ENCODE data around the gene HBA1. TPM values are rescaled to one million over a fixed set of nuclear protein-coding genes. Genes with fewer than 3 reads are reported as not detected.
"Not testable (repeated sequence)": the region's sequence is repeated elsewhere in the genome, so short reads cannot be mapped to it uniquely, and the experiment has no call there.

Gene HBA1
- total and polyA plus RNA-seq, 5 donors = 4.8 to 130 (median 53.4) TPM

- Histone ChIP-seq H3K27me3 (ENCODE audit: control insufficient read depth, insufficient read depth) (no peaks in the 10 kb centered on the region), H3K27ac (ENCODE audit: low read length) (no peak overlapping the region), H3K4me1 (ENCODE audit: control insufficient read depth, insufficient read depth, low read length) (peaks cover 1% of the 10 kb centered on the region), H3K4me3 (ENCODE audit: low read length) (no peak overlapping the region), H3K9me3 (ENCODE audit: control insufficient read depth, low read length) (no peaks in the 10 kb centered on the region)
- WGBS = 63% methylated on average over 18 of the region's 18 CpGs
- ATAC-seq (no peak), DNase-seq (no peak)
- intact Hi-C loops (cut with DNase I) = no loop called here
Observed at GRCh38 chr16:160691-161190, 15.7 kb upstream of the HBA1 start.

- Histone ChIP-seq H3K27ac (ENCODE audit: low read length) (no peak overlapping the region), H3K27me3 (ENCODE audit: control insufficient read depth, insufficient read depth) (no peaks in the 10 kb centered on the region), H3K9me3 (ENCODE audit: control insufficient read depth, low read length) (no peaks in the 10 kb centered on the region), H3K4me3 (ENCODE audit: low read length) (no peak overlapping the region), H3K4me1 (ENCODE audit: control insufficient read depth, insufficient read depth, low read length) (peaks cover 2% of the 10 kb centered on the region)
- ATAC-seq = no peak
- no peak for DNase-seq
- WGBS = 85% methylated on average over 13 of the region's 13 CpGs
- intact Hi-C loops (cut with DNase I) = no loop called here
Observed at GRCh38 chr16:162271-162991, 14.0 kb upstream of the HBA1 start.

- H3K27me3 ChIP-seq (ENCODE audit: control insufficient read depth, insufficient read depth); H3K4me3 ChIP-seq (ENCODE audit: low read length); H3K4me1 ChIP-seq (ENCODE audit: control insufficient read depth, insufficient read depth, low read length); ATAC-seq; H3K9me3 ChIP-seq (ENCODE audit: control insufficient read depth, low read length); intact Hi-C loops (cut with DNase I); H3K27ac ChIP-seq (ENCODE audit: low read length): not testable (repeated sequence)
- peak in 1 of 3 donors; percentile 23 for DNase-seq
- WGBS = 86% methylated on average over 10 of the region's 10 CpGs
Observed at GRCh38 chr16:163139-163538, 13.3 kb upstream of the HBA1 start.

- DNase-seq; intact Hi-C loops (cut with DNase I); H3K4me1 ChIP-seq (ENCODE audit: control insufficient read depth, insufficient read depth, low read length); H3K9me3 ChIP-seq (ENCODE audit: control insufficient read depth, low read length); H3K27me3 ChIP-seq (ENCODE audit: control insufficient read depth, insufficient read depth); H3K27ac ChIP-seq (ENCODE audit: low read length); H3K4me3 ChIP-seq (ENCODE audit: low read length): not testable (repeated sequence)
- WGBS = 23% methylated on average over 2 of the region's 3 CpGs
- peak; percentile 18 to 22 for ATAC-seq
Observed at GRCh38 chr16:163696-164095, 12.8 kb upstream of the HBA1 start.

- H3K9me3 ChIP-seq (ENCODE audit: control insufficient read depth, low read length); DNase-seq; H3K4me1 ChIP-seq (ENCODE audit: control insufficient read depth, insufficient read depth, low read length); H3K27ac ChIP-seq (ENCODE audit: low read length); intact Hi-C loops (cut with DNase I); H3K27me3 ChIP-seq (ENCODE audit: control insufficient read depth, insufficient read depth); H3K4me3 ChIP-seq (ENCODE audit: low read length): not testable (repeated sequence)
- peak; percentile 22 to 36 for ATAC-seq
- WGBS = 0% methylated on average over 11 of the region's 80 CpGs
Observed at GRCh38 chr16:164134-164823, 12.2 kb upstream of the HBA1 start.

- peak in 1 of 3 donors; percentile 21 for DNase-seq
- Histone ChIP-seq H3K27me3 (ENCODE audit: control insufficient read depth, insufficient read depth) (no peaks in the 10 kb centered on the region), H3K9me3 (ENCODE audit: control insufficient read depth, low read length) (no peaks in the 10 kb centered on the region), H3K4me3 (ENCODE audit: low read length) (peak overlapping the region; percentile 1), H3K4me1 (ENCODE audit: control insufficient read depth, insufficient read depth, low read length) (peaks cover 2% of the 10 kb centered on the region), H3K27ac (ENCODE audit: low read length) (no peak overlapping the region)
- intact Hi-C loops (cut with DNase I) = no loop called here
- ATAC-seq = peak; percentile 33 to 37
- WGBS = 3% methylated on average over 46 of the region's 77 CpGs
Observed at GRCh38 chr16:164827-165538, 11.5 kb upstream of the HBA1 start.

GRCh38 chr16:165539-166374 is 10.7 kb upstream of the HBA1 start, which contains the start of gene HBM:
TSS of gene HBM (plus strand) at chr16:165978. CDS start at chr16:165998, 20 bp downstream.
- DNase-seq (peak in 1 of 3 donors; percentile 24), ATAC-seq (no peak)
- Histone ChIP-seq H3K4me3 (ENCODE audit: low read length) (peak within 1 kb of the TSS; percentile 1), H3K27ac (ENCODE audit: low read length) (no peak within 1 kb of the TSS), H3K27me3 (ENCODE audit: control insufficient read depth, insufficient read depth) (no peaks in the 10 kb centered on the region), H3K4me1 (ENCODE audit: control insufficient read depth, insufficient read depth, low read length) (peaks cover 2% of the 10 kb centered on the region), H3K9me3 (ENCODE audit: control insufficient read depth, low read length) (no peaks in the 10 kb centered on the region)
- 3% methylated on average over 75 of the region's 75 CpGs for WGBS
- intact Hi-C loops (cut with DNase I) = no loop called here

- no peak for ATAC-seq
- peak in 1 of 3 donors; percentile 36 for DNase-seq
- Histone ChIP-seq H3K4me3 (ENCODE audit: low read length) (no peak overlapping the region), H3K27ac (ENCODE audit: low read length) (no peak overlapping the region), H3K9me3 (ENCODE audit: control insufficient read depth, low read length) (no peaks in the 10 kb centered on the region), H3K27me3 (ENCODE audit: control insufficient read depth, insufficient read depth) (no peaks in the 10 kb centered on the region), H3K4me1 (ENCODE audit: control insufficient read depth, insufficient read depth, low read length) (peaks cover 2% of the 10 kb centered on the region)
- intact Hi-C loops (cut with DNase I) = no loop called here
- WGBS = 3% methylated on average over 45 of the region's 45 CpGs
Observed at GRCh38 chr16:166375-167121, 9.9 kb upstream of the HBA1 start.

- intact Hi-C loops (cut with DNase I) = no loop called here
- H3K27me3 ChIP-seq (ENCODE audit: control insufficient read depth, insufficient read depth) = no peaks in the 10 kb centered on the region
- DNase-seq (peak in 1 of 3 donors; percentile 10), ATAC-seq (no peak)
- no peaks in the 10 kb centered on the region for H3K9me3 ChIP-seq (ENCODE audit: control insufficient read depth, low read length)
- no peak overlapping the region for H3K4me3 ChIP-seq (ENCODE audit: low read length)
- 6% methylated on average over 11 of the region's 11 CpGs for WGBS
- H3K4me1 ChIP-seq (ENCODE audit: control insufficient read depth, insufficient read depth, low read length) = peaks cover 2% of the 10 kb centered on the region
- H3K27ac ChIP-seq (ENCODE audit: low read length) = no peak overlapping the region
Observed at GRCh38 chr16:167122-167690, 9.3 kb upstream of the HBA1 start.

GRCh38 chr16:168424-168823 is 8.1 kb upstream of the HBA1 start:
- no peaks in the 10 kb centered on the region for H3K27me3 ChIP-seq (ENCODE audit: control insufficient read depth, insufficient read depth)

More at GRCh38 chr16:168424-168823, 8.1 kb upstream of the HBA1 start:
- peaks cover 2% of the 10 kb centered on the region for H3K4me1 ChIP-seq (ENCODE audit: control insufficient read depth, insufficient read depth, low read length)
- intact Hi-C loops (cut with DNase I) = no loop called here
- ATAC-seq (no peak), DNase-seq (peak in 1 of 3 donors; percentile 38)
- 55% methylated on average over 6 of the region's 6 CpGs for WGBS
- H3K27ac ChIP-seq (ENCODE audit: low read length) = no peak overlapping the region
- no peaks in the 10 kb centered on the region for H3K9me3 ChIP-seq (ENCODE audit: control insufficient read depth, low read length)
- no peak overlapping the region for H3K4me3 ChIP-seq (ENCODE audit: low read length)
